Activated B cell treated with CpG ODN at 0.5 μM for 24 hours (primary cell): ENCODE data around the gene DYRK1A. TPM values are rescaled to one million over a fixed set of nuclear protein-coding genes. Genes with fewer than 3 reads are reported as not detected.

Source experiments
- ATAC-seq: fragments of 200-7000 bp; cut with Tn5 transposase; one replicate; pipeline ENCODE4 v1.10.0; 2021; ENCODE audit warnings: low read depth, mild to moderate bottlenecking, moderate library complexity
- CTCF ChIA-PET: fragments of 350-600 bp; sonication (Branson Sonifier 250); formaldehyde crosslinking; loops from one replicate; lab custom pipeline; 2021; ENCODE audit warnings: antibody characterized with exemption; lab: Charles Lee
- POLR2A ChIA-PET: fragments of 350-600 bp; sonication (Branson Sonifier 250); formaldehyde crosslinking; loops from one replicate; lab custom pipeline; 2021; ENCODE audit warnings: antibody characterized with exemption; lab: Charles Lee
- DNase-seq: peaks from one replicate; pipeline ENCODE4 v3.0.0; 2022
- H3K27ac Mint-ChIP-seq: one replicate; pipeline ENCODE4 v1.8.0; 2020; ENCODE audit warnings: mixed read lengths
- H3K27me3 Mint-ChIP-seq: one replicate; pipeline ENCODE4 v1.8.0; 2021; ENCODE audit warnings: mixed read lengths
- H3K36me3 Mint-ChIP-seq: one replicate; pipeline ENCODE4 v1.8.0; 2021; ENCODE audit warnings: low read depth, mixed read lengths
- H3K4me1 Mint-ChIP-seq: one replicate; pipeline ENCODE4 v1.8.0; 2021; ENCODE audit warnings: mixed read lengths
- H3K4me3 Mint-ChIP-seq: one replicate; pipeline ENCODE4 v1.8.0; 2020; ENCODE audit warnings: mild to moderate bottlenecking, mixed read lengths
- H3K9me3 Mint-ChIP-seq: one replicate; pipeline ENCODE4 v1.8.0; 2020; ENCODE audit warnings: mixed read lengths
- CTCF ChIP-seq: fragments of 200-600 bp; IDR thresholded peaks from one replicate; pipeline ENCODE4 v1.8.0; 2022; ENCODE audit warnings: antibody characterized with exemption, mild to moderate bottlenecking
- intact Hi-C: fragments of 100-400 bp; cut with micrococcal nuclease; formaldehyde crosslinking; loops from one replicate; pipeline ENCODE4 v1.15.1; 2024
- total RNA-seq: library from RNA; stranded (reverse); gene quantifications from 2 replicates; pipeline ENCODE4 v1.2.3, GENCODE V29; 2022

DYRK1A gene
- total RNA-seq, 1 donor from 2014 or later: 99.9 TPM

GRCh38 chr21:37468909-37469308, 102.3 kb downstream of the DYRK1A start:
- POLR2A ChIA-PET: no interaction called here

GRCh38 chr21:37469441-37469840, 102.9 kb downstream of the DYRK1A start:
- H3K4me1 Mint-ChIP-seq: peaks cover 81% of the 10 kb centered on the region
- POLR2A ChIA-PET: no interaction called here
- peaks cover 2% of the 10 kb centered on the region for H3K9me3 Mint-ChIP-seq
- intact Hi-C loops: no loop called here
- CTCF ChIA-PET: no interaction called here
- no peaks in the 10 kb centered on the region for H3K27me3 Mint-ChIP-seq
- no peak overlapping the region for H3K4me3 Mint-ChIP-seq
- no peak for DNase-seq
- no peak for TF ChIP-seq CTCF
- ATAC-seq: no peak
- peaks cover 49% of the 10 kb centered on the region for H3K36me3 Mint-ChIP-seq
- H3K27ac Mint-ChIP-seq: peak overlapping the region; percentile 24

More at GRCh38 chr21:37468909-37469308, 102.3 kb downstream of the DYRK1A start:
- ATAC-seq (no peak), DNase-seq (no peak)
- peaks cover 47% of the 10 kb centered on the region for H3K36me3 Mint-ChIP-seq
- peaks cover 86% of the 10 kb centered on the region for H3K4me1 Mint-ChIP-seq
- TF ChIP-seq CTCF: no peak
- CTCF ChIA-PET: no interaction called here
- H3K27ac Mint-ChIP-seq: no peak overlapping the region
- H3K4me3 Mint-ChIP-seq: no peak overlapping the region
- intact Hi-C loops: no loop called here
- H3K9me3 Mint-ChIP-seq: peaks cover 2% of the 10 kb centered on the region
- no peaks in the 10 kb centered on the region for H3K27me3 Mint-ChIP-seq

- Mint-ChIP-seq H3K4me1 (peaks cover 74% of the 10 kb centered on the region), H3K27me3 (no peaks in the 10 kb centered on the region), H3K4me3 (no peak overlapping the region), H3K9me3 (peaks cover 2% of the 10 kb centered on the region), H3K27ac (no peak overlapping the region), H3K36me3 (peaks cover 57% of the 10 kb centered on the region)
- ChIA-PET POLR2A (no interaction called here), CTCF (no interaction called here)
- TF ChIP-seq CTCF: no peak
- intact Hi-C loops: no loop called here
- DNase-seq: no peak
- ATAC-seq: no peak
Observed at GRCh38 chr21:37472581-37472980, 106.0 kb downstream of the DYRK1A start.

- Mint-ChIP-seq H3K4me1 (peaks cover 70% of the 10 kb centered on the region), H3K9me3 (peaks cover 2% of the 10 kb centered on the region), H3K27me3 (no peaks in the 10 kb centered on the region), H3K36me3 (peaks cover 56% of the 10 kb centered on the region), H3K27ac (no peak overlapping the region), H3K4me3 (no peak overlapping the region)
- intact Hi-C loops: no loop called here
- ATAC-seq (no peak), DNase-seq (no peak)
- POLR2A ChIA-PET: no interaction called here
- no peak for TF ChIP-seq CTCF
- CTCF ChIA-PET: no interaction called here
Observed at GRCh38 chr21:37473491-37473890, 106.9 kb downstream of the DYRK1A start.

- ATAC-seq: no peak
- no peaks in the 10 kb centered on the region for H3K27me3 Mint-ChIP-seq
- ChIA-PET CTCF (no interaction called here), POLR2A (interaction anchor here (0.6 to 1.1 kb wide), 2 partner anchors 99 to 207 kb away, joined by 3 to 5 read pairs; partner anchors contain the start of gene VPS26C)
- H3K4me3 Mint-ChIP-seq: no peak overlapping the region
- intact Hi-C loops: no loop called here
- no peaks in the 10 kb centered on the region for H3K9me3 Mint-ChIP-seq
- TF ChIP-seq CTCF: no peak
- H3K27ac Mint-ChIP-seq: peak overlapping the region; percentile 2
- peaks cover 51% of the 10 kb centered on the region for H3K36me3 Mint-ChIP-seq
- peaks cover 62% of the 10 kb centered on the region for H3K4me1 Mint-ChIP-seq
- DNase-seq: no peak
Observed at GRCh38 chr21:37474342-37474741, 107.8 kb downstream of the DYRK1A start.
